Activated CD8-positive, alpha-beta memory T cell treated with anti-CD3 and anti-CD28 coated beads, Interleukin-2, amount 50 U/mL, for 4 hours (primary cell): ENCODE data around the gene LMBRD1.
"Not testable (repeated sequence)": the region's sequence is repeated elsewhere in the genome, so short reads cannot be mapped to it uniquely, and the experiment has no call there.

Source experiments
- DNase-seq: peaks from one replicate; pipeline ENCODE4 v3.0.0-alpha.2; 2020

The LMBRD1 gene

DNA sequence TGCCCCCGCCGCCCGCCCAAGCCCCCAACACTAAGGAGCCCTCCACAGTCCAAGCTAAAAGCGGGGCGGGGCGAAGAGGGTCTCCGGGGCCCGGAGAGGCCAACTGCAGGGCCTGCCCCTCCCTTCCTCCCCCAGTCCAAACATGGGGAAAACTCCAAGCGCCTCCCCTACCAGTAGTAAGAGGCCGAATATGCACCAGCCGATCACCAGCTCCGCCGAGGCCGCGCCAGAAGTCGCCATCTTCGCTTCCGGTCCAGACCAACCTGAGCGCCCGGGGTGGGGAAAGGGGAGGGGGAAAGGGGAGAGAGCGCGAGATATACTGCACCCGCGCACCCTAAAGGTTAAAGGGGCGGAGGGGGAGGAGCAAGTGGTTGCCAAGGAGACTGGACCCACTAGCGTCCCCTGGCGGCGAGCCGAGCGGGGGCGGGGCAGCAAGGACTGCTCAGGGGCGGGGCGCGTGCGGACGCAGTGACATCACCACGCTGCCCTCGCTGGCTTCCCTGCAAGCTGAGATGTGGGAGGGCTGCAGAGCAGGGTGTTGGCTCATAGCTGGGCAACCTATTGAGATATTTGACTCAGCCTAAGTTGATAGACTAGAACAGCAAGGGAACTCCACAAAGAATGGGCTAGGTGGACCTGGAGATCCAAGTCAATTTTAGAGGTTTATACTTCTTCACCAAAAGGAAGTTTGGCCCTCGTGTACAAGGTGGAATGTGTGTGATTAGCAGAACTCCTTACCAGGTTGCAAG lies at the start of gene LMBRD1:
TSS of gene LMBRD1 (minus strand) at position 369 of the 749 bp plus-strand sequence. CDS start at position 240, 129 bp downstream.
- peak; percentile 99 for DNase-seq

DNA sequence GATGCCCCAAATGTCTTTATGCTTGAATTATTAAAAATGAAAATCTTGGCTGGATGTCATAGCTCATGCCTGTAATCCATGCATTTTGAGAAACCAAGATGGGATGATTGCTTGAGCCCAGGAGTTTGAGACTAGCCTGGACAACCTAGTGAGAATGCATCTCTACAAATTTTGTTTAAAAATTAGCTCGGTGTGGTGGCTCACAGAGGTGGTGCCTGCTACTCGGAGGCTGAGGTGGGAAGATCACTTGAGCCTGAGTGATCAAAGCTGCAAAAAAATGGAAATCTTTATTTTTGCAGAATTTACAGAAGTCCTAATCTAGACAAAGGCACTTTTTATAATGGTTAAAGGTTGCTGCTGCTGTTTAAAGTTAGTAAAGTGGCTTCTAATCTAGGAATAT lies 49.5 kb upstream of the LMBRD1 start:
- no peak for DNase-seq

DNA sequence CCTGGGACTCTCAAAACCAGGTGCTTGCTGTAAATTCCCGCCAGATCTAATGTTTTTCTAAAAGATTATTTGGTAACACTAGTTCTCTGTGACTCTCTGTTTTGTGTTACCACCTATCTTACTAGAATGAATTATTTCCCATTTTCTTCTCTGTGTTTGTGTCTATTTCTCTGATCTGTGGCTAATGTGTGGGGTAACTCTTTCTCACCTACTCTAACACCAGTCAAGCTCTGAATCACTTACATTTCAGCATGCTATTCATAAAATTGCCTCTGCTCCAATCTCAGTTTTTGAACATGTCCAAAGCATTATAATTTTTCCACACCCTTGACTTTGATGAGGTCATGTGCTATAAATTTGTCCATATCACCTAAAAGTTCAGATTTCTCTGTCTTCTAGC lies 46.4 kb upstream of the LMBRD1 start:
- no peak for DNase-seq

DNA sequence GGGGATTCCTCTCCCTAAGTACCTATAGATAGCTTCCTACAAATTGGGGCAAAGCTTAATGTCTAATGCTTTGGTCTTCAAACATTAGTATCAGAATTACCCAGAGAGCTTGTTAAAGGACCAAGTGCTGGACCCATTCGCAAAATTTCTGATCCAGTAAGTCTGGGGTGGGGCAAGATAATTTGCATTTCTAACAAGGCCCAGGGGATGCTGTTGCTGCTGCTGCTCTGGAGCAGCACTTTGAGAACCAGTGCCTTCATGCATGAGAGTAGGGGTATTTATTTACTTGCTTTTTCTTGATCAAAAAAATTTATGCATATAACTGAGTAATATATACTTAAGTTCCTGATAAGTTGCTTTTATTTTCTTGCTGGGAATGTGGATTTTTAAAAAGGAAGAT lies 45.1 kb upstream of the LMBRD1 start:
- DNase-seq: no peak

DNA sequence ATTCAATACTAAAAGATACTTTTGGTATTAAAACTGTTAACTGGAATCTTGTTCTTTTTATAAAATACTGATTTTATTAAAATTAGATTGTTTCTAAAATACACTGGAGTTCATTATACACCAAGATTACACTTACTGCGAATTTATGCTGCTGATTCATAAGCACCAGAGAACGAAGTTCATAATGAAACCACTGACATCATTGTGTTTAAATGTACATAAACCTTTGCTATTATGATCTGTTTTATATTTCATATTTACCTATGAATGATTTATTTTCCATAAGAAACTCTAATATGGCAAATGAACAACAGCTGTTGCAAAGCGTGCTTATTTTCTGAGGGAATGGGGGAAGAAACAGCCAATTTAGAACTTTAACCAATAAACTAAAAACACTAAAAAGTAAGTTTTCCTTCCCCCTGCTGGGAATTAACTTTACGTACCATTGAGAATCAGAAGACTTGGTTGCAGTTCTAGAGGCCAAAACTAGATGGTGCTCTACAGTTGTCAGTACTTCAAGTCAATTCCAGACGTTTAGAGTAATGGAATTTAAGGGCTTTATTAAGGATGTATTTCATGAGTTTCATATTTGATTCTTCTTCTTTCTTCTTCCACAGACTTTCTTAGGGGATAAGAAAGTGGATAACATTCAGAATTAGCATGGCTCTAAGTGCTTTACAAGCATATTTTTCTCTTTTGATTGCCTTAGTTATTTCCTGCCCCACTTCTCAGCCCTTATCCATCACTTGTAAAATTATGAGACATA lies 38.8 kb upstream of the LMBRD1 start:
- DNase-seq: no peak

DNA sequence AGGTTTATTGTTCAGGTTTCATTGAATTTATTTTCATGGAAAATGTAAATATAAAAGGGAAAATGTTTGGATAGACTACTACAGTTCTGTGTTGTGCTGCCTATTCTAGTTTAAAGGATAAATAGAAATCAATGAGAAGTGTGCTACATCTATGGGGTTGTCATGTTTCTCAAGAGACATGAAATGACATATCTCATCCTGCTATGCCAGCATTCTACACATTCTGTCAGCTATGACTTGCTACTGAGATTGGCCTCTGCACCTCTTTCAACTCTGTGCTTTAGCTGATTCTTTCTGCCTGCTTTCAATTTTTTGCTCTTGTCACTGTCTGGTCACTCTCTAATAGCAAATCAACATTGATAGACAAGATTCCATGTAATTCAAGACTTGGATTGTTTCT lies 35.7 kb upstream of the LMBRD1 start:
- DNase-seq: no peak

DNA sequence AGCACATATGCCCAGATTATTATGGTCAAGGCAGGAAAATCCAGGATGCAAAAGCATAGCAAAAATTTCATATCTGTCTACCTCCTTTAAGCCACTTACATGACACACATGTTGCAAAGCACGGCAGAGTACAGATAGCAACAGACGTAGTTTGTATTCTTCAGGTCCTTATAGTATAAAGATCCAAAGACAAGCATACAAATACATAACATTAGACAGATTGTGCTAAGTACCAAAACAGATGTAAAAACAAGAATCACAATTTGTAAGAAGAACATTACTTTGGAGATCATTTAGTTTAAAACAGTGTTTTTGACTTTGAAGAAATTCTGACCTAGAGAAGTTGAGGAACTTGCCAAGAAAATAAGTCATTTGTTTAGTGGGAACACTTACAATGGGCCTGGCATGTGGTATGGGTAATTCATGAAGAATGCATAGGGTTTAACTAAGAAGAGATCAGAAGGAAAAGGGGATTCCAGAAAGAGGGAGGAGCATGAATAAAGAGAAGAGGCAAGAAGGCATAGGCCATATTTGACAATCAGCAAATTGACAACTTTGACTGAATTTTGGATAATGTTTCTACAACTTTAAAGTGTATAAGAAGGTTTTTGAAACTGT lies 30.6 kb upstream of the LMBRD1 start:
- DNase-seq: no peak

DNA sequence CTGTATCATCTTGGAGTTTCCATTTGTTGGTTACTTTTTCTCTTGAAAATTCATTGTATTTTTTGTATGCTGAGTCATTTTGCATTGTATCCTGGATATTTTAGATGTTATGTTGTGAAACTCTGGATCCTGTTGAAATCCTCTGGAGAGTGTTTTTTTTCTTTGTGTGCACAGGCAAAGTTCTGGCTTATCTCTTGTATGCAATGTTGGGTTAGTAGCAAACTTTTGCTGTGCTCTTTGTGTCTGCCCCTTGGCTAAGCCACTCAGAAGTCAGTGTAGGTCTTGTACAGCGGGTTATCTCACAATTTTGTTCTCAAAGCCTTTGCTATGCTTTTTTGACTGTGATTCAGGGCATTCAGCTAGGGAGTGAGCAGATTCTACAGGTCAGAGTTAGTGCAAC lies 29.1 kb upstream of the LMBRD1 start:
- DNase-seq: no peak

DNA sequence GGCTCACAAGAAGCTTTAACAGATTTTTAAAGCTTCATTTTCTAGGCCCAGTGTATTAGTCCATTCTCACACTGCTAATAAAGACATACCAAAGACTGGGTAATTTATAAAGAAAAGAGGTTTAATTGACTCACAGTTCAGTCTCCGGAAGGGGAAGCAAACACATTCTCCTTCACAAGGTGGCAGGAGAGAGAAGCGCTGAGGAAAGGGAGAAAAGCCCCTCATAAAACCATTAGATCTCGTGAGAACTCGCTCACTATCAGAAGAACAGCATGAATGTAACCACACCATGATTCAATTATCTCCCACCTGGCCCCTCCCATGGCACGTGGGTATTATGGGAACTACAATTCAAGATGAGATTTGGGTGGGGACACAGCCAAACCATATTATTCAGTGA lies 27.5 kb upstream of the LMBRD1 start:
- not testable (repeated sequence) for DNase-seq

DNA sequence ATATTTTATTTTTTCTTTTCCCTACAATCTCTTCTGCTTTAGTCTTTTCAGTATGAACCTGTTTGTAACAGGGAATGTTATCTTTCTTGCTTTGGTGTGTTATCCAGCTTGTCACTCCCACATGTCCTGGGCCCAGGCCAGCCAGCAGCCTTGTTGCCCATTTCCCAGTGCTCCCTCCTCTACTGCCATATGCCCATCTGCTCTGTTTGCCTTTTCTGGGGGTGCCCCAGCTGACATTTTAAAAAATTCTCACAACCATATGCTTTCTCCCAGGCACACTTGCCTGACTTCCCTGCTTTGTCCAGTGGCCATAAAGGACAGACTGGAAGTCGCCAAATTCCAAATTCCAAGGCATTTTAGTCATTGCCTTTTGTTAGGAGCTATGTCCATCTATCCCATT lies 23.6 kb upstream of the LMBRD1 start:
- no peak for DNase-seq

DNA sequence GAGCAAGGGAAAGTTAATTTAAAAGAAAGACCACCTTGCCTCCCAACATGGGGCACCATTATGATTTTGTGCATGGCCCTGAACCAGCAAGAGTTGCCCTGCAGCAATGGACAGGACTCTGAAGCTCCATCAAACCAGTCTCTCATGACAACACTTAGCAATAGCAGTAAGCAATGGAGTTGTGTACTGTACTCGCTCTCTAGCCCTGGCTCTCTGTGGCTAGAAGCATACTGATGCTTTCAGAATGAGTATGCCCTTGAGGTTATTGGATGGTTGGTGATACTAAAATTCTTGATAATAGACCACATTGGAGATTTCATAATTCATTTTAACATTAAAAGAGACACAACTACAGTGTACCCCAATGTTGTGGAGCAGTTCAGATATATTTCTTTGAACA lies 23.2 kb upstream of the LMBRD1 start:
- DNase-seq: no peak

DNA sequence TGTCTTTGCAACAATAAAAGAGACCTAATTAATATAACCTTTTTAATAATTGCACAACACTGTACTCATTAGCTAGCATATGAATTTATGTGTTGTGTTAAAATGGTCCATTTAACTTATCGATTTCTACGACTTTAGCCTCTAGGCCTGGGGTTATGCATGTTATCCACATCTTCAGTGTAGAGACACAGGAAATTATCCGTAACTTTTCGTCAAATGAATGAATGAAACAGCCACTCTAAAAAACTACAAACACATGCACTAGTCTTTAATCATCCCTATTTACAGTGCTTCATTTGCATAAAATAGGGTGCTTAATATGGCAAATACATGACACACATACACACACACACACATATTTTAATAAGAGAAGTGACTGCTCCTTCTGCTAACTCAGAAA lies 22.3 kb upstream of the LMBRD1 start:
- no peak for DNase-seq

DNA sequence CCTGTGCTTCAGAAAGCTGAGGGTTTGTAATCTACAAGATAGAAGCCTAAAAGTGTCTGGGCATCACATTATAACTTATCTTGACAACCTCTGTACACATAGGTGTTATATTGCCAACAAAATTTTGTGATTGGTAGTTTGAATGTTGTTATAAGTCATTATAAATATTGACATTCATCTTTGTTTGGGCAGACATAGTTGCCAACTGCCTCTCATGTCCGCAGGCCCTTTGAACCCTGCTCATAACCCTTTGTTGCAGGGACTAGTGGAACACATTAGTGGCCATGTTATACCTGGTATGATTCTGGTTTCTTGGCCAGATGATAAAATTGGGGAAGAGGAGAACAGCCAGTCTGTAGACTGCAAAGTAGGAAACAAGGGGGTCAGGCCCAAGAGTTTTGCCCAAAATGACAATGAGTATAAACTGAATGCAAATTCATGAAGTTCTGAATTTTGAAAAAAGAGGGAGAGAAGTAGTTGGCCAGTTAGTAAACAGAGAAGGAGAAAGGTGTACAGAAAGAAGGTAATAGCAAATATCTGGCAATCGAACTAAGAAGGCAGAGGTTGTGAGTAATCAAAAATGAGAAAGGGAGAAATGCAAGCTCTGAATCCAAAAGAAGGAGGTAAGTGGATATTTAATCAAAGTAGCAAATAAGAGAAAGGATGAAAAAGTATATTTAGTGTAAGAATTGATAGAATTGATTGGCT lies 21.6 kb upstream of the LMBRD1 start:
- no peak for DNase-seq

DNA sequence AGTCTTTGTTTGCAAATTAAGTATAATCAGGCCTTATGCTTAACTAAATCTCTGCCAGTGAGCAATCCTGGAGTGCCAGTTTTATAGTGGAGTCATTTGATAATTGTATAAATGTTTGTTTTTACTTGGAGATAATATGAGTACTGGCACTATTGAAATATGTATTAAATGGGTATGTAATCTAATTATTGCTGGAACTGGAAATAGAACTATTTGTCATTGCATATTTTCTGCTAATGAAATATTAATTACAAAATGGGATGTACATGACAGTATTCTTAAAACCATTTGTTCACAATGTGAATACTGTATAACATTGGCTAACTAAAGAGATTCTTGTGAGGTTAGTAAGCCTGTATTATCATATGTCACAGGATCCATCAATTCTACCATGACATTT lies 20.5 kb upstream of the LMBRD1 start:
- DNase-seq: no peak

DNA sequence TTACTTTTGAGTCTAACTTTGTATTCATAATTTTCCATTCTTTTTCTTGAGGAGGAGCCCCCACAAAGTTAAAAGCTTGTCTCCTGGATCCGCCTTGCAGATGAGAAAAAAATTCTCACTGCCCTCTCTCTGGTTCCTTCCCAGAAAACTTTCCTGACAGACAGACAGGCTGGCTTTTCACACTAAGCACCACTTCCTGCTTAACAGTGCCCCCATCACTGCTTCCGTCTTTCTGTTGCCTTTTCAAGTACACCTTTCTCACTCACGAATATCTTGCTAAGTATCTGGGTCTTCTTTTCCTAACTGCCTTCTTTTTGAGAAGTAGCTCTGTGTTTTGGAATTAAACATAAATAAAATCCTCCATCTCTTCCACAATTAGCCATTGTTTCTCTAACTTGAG lies 19.8 kb upstream of the LMBRD1 start:
- no peak for DNase-seq

DNA sequence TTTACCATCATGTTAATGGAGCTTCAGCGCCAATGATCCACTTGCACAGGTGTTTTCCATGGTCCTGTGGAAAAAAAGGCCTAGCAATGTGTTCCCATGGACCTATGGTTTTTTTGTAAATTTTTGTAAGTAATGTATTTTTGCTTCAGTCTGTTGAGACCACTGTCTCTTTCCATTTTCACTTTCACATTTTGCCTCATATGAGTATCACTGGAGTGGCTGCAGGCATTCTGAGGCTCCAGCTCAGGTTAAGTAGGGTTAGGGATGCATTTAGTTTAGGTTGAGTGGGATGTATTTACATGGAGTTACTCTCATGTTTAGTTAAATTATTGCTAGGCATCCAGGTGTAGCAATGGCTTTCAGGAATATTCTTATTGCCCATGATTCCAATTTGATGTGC lies 19.2 kb upstream of the LMBRD1 start:
- no peak for DNase-seq

DNA sequence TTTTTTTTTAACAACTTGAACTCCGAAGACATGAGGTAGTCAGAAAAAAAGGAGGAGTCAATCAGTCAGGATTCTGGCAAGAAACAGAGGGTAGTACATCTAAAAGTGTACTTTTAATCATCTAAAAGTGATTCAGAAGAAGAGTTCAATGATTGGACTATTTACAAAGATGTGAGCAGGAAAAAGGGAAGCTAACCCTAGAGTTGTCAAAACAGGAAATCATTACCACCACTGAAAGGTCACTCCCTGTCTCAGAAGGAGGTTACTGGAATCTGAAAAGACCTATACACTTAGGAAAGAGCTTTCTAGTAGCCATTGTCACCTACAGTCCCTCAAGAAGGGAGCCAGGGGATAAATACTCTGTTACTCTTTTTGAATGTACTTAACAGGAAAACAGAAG lies 16.7 kb upstream of the LMBRD1 start:
- DNase-seq: no peak

DNA sequence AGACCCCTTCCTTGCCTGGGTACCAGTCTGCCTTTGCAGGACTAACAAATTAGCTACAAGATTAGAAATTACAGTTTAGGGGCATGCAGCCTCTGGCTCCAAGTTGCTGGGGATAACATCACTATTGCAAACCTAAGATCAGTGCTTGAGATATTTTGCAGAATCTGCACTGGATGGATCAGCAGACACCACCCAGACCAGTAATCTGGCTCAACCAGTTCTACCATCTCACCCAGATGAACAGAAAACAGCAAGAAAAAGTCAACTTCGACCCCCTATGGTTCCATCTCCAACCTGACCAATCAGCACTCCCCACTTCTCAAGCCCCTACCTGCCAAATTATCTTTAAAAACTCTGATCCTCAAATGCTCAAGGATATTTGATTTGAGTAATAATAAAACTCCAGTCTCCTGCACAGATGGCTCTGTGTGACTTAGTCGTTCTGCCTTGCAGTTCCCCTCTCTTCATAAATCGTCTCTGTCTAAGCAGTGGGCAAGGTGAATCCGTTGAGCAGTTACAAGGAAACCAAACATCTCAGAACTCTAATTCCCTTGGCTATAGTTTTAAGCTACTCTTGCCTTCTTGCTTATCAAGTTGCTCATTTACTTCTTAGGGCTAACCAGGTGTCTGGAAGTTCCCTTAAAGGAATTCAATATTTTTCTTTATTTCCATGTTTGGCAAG lies 16.1 kb upstream of the LMBRD1 start:
- no peak for DNase-seq

DNA sequence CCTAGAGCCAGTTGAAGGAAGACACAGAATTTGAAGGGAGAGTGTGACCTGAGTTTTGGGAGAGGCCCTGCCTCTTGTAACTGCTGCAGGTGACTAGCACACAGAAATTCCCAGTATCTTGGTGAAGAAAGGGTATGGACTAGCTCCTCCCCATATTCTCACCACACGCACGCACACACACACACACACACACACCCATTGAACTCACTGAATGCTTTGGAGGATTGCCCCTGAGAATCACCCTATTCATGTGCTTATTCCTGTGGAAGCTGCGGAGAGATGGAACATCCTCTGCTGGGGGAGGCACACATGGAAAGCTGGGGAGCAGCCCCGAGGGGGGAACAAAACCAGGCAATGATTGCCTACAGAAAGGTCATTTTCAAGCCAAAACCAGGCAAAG lies 6.2 kb upstream of the LMBRD1 start:
- DNase-seq: no peak

DNA sequence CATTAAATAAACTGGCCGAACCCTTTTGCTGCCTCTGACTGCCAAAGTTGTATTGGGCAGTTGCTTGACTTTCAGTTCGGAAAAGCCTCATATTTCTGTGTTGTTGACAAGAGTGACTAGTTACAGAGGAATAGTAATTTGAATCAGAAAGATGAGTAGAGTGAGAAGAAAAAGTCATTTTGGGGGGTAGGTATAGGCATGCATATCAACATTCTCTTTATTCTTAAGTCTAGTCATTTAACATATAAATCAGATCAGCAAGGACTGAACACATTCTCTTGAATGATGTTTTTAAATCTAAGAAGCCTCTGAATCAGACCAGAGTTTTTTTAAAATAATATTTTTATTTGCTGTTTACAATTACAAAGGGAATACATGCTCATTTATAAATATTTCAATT lies 4.9 kb upstream of the LMBRD1 start:
- DNase-seq: no peak

DNA sequence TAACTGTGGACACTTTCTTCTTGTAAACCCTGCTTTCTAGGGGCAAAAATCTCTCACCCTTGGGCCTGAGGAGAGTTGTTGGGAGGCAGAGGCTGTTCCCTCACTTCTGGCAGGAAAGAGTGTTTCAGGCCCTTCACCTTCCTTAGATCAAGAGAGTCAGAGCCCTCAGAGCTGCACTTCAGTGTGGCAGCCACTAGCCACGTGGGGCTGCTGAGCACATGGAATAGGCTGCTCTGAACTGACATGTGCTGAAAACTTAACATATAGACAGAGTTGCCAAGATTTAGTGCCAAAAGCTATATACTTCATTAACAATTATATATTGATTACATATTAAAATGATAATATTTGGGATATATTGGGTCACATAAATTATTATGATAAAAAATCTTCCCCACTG lies 4.4 kb upstream of the LMBRD1 start:
- no peak for DNase-seq

DNA sequence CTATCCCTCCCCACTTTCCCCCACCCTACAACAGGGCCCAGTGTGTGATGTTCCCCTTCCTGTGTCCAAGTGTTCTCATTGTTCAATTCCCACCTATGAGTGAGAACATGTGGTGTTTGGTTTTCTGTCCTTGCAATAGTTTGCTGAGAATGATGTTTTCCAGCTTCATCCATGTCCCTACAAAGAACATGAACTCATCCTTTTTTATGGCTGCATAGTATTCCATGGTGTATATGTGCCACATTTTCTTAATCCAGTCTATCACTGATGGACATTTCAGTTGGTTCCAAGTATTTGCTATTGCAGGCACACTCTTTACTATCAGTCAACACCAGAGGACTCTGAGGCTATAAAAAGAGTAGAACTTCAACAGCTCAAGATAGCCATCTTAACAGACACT lies 2.0 kb upstream of the LMBRD1 start:
- DNase-seq: not testable (repeated sequence)

DNA sequence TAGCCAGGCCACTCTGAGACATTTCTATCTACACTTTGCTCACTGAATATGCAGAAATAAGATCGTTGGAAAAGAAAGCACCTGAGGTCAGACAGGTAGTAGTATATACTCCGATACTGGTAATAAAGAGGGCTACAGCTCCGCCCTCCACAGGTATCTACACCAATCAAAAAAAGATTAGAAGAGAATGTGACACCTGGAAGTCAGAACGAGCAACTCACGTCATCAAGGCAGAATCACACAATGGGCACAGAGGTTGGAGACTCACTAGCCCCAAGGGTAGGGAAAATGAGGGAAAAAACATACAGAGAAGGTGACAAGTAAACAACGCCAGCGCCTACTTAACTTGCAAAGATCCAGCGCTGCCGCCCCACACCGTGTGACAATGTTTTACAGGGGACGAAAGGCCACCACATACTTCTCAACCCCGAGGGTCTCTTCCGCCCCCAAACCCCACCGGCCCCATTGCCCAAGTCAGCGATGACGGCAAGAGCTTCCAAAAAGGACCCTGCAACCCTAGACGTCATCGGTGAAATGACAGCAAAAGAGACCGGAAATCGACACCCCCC lies 653 bp downstream of the LMBRD1 start:
- peak; percentile 31 for DNase-seq
